DMS153 treated with DMSO at 0.1 percent for 48 hours (cell line): ENCODE results near the gene VTI1A.

ENCODE experiments used
- DNase-seq: peaks from one replicate; lab custom pipeline; 2025; ENCODE audit not compliant: unreplicated experiment; lab: John Stamatoyannopoulos, UW

VTI1A gene

GRCh38 chr10:112750427-112751167 lies 303.6 kb downstream of the VTI1A start:
- DNase-seq, result no peak

DNA sequence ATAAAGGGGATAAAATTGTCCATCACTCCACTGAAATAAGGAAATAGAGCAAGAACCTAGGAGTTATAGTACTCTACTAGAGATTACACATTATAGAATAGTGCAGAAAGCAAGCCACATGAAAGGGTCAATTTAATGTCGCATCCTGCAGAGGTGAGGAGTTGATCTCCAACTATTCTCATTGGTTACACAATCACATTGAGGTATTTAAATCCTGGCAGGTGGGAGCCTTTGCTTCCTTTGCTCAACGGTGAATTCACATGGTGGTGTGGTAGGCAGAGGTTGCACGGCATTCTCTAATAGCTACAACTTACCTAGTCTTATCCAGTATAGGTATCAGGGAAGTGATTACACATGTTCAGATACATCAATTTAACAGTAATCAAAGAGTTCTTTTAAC lies 304.6 kb downstream of the VTI1A start:
- no peak for DNase-seq

DNA sequence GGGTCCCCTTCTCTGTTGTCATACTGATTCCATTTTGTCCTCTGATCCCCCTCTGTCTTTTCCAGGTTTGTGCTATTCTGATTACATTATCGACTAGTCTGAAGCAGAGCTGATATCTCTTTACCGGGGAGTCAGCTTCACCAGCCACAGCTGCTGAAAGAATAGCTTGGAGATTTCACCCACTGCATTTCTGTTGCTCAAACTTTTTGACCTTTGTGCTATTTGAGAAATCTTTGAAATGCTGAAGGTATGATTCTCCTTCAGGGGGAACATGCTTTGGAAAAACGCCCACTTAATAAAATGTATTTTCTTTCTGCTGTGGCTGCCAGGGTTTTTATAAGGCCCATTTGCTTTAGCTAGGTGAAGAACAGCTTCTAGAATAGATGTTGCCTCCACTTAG lies 305.3 kb downstream of the VTI1A start:
- no peak for DNase-seq

- DNase-seq, result no peak
Observed at GRCh38 chr10:112753961-112754411, 307.0 kb downstream of the VTI1A start.

DNA sequence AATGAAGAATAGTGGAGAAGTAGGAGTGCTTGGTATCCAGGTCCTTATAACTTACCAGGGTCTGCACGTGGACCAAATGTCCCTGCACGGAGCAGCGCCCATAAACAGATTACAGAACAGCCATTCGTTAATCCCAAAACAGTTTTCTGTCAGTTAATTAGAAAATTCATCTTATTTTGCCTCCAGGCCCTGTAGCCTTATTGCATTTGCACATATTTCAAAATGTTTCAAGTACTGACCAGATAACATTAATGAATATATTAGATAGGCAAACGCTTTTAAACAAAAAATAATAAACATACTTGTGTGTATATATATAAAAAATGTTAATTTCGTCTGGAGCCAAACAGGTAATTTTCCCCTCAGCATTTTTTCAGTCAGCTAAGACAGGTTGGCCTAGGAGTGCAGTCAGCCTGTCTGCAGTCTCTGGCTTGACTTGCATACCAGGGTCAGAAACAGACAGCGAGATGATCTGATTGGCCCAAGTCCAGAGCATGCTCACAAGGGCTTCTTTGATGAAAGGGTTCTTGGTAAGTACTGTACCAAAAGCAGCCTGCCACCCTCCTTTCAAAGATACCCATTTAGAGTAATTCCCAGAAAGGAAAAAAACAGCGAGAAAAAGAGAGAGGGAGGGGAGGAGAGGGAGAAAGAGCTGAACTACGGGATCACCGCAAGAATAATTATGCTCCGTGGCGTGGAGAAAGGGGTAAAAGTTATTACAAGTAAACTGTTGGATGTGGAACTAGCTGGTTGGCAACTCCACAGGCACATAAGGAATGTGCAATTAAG lies 308.6 kb downstream of the VTI1A start:
- DNase-seq, result no peak

GRCh38 chr10:112756235-112756527 lies 309.2 kb downstream of the VTI1A start:
- no peak for DNase-seq

GRCh38 chr10:112758961-112759360 lies 311.9 kb downstream of the VTI1A start:
- no peak for DNase-seq

- DNase-seq, result no peak
Observed at GRCh38 chr10:112759496-112759895, 312.5 kb downstream of the VTI1A start.

GRCh38 chr10:112761256-112761655 lies 314.2 kb downstream of the VTI1A start:
- no peak for DNase-seq

DNA sequence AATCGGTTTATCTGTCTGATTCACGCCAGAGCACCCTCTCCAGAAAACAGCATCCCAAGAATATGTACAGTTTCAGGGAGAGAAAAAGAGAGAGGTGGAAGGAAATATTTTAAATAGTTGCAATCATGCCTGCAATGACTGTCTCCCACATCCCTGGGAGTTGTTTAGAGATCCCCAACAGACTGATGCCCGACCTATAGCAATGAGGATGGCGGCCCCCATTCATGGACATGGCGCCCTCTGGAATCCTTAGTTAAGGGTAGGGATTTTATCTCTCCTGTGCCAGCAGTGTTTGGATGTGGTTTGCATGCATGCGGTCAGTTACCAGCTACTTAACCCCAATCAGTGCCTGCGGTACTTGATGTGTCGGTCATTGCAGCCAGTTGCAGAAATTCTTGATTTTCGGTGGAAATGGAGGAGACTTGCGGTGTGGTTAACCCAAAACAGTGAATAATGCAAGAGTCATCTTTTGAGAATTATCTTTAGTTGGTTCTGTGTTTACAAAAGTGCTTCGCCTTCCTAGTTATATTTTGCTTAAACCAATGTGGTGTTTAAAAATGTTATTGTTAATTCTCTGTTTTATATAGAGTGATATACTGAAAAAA lies 317.0 kb downstream of the VTI1A start:
- DNase-seq, result no peak

- DNase-seq, result no peak
Observed at GRCh38 chr10:112765717-112766235, 318.8 kb downstream of the VTI1A start.

GRCh38 chr10:112766636-112767035 lies 319.6 kb downstream of the VTI1A start:
- no peak for DNase-seq

- DNase-seq, result no peak
Observed at GRCh38 chr10:112767156-112767555, 320.1 kb downstream of the VTI1A start.

DNA sequence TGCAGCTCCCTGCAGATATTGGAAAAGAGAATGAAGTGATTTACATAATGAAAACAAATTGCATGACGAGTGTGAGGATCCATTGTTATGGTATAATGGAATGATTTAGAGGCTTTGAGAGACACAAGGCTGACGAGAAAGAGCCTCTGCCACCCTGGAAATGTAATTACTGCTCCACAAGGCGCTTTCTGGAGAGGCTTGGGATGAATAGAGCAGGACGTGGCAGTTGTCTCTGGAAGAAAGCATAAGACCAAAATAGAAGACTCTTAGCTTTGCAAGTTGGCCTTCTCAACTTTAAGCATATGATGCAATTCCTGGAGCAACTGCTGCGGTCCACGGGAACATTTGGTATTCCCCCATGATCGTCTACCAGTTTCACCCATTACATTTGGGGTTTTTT lies 321.1 kb downstream of the VTI1A start:
- DNase-seq, result no peak

DNA sequence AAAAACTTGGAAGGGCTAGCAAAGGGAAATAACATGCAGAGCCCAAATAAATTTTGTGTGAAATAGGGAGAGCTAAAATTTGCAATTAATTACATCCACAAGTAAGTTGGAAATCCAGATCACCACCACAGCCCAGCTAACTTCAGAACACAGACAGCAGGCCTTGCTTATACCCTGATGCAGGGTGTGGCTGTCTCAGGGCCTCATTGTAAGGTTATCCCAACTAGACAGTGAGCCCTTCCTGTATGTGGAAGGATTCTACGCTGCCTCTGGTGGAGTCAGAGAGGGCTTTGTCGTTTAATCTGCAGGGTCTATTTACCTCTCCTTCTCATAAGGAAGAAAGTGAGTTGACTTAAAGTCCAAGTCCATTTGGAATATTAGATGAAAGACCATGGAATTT lies 322.1 kb downstream of the VTI1A start:
- no peak for DNase-seq

GRCh38 chr10:112769611-112770370 lies 322.8 kb downstream of the VTI1A start:
- DNase-seq, result no peak

GRCh38 chr10:112771733-112772132 lies 324.7 kb downstream of the VTI1A start:
- DNase-seq, result no peak

- DNase-seq, result no peak
Observed at GRCh38 chr10:112773783-112774182, 326.8 kb downstream of the VTI1A start.

- DNase-seq, result no peak
Observed at GRCh38 chr10:112774210-112774609, 327.2 kb downstream of the VTI1A start.

- no peak for DNase-seq
Observed at GRCh38 chr10:112774798-112775197, 327.8 kb downstream of the VTI1A start.

- DNase-seq, result no peak
Observed at GRCh38 chr10:112775381-112775780, 328.4 kb downstream of the VTI1A start.
